ENCODE results near the gene MLH3.
"Not testable (repeated sequence)": the region's sequence is repeated elsewhere in the genome, so short reads cannot be mapped to it uniquely, and the experiment has no call there.

The MLH3 gene

DNA sequence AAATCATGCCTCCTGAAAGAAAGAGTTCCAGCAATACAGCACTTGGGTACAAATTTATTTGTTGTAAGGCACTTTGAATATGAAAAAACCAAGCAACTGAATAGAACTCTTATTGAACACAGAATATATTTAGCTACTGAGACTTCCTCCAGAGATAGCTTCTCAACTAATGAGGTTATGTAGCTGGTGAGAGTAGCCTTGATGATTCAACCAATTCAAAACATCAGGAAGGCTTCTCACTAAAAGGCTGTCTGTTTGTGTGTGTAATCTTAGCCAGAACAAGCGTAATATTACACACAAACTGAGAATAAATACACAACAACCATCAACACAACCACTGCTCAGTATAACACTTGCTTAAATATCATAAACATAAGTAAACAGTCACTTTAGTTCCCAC, 28.2 kb downstream of the MLH3 start:
- DNase-seq: no peak

DNA sequence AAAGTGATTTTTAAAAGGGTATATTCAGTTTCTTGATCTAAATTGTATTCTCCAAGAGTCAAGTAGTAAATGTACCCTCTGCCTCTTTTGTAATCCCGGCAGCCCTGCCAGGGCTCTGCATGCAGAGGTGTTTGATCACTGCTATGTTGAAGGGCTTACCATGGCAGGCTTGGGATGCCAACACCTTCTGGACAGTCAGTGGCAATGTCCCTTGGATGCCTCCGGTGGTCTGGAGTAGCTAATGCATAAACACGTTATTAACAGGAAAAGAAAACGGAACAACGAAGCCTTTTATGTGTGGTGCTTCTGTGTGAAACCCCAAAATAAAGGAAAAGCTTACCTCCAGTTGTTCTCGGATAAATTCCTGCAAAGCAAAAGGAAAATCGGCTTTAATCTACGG, 28.6 kb downstream of the MLH3 start:
- no peak for DNase-seq

DNA sequence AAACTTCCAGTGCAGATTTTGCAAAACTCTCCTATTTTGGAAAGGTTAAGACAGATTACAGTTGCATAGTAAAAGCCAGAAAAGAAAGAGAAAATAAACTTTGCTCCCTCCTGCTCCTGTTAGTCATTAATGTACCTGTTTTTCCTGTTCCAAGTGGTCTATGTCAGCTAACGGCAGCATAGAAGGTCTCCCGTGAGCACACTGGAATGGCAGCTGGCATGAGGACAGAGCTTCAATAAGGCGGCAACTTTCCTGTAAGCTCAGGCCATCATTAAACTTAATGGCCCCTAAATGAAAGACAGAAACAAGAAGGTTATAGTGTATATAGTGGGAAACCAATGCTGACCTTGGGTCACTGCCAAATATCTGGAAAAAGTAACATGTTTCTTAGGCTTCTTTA, 32.6 kb downstream of the MLH3 start:
- no peak for DNase-seq

DNA sequence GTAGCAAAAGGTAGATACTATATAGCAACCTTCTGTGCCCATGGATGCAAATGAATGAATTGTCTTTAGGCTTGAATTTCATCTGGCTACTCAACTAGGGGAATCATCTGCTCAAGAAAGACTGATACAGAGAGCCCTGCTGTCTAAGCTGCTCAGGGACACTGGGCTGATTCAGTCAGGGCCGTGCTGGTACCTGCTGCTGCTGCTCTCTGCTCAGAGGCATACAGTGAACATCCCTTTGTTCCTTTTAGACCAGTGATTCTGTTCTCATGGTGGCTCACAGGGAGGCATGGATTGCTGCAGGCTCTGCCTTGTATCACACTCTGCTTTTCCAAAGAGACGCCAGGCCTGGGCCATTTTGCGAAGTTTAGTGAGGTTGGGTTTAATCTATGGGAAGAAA, 34.5 kb downstream of the MLH3 start:
- no peak for DNase-seq

DNA sequence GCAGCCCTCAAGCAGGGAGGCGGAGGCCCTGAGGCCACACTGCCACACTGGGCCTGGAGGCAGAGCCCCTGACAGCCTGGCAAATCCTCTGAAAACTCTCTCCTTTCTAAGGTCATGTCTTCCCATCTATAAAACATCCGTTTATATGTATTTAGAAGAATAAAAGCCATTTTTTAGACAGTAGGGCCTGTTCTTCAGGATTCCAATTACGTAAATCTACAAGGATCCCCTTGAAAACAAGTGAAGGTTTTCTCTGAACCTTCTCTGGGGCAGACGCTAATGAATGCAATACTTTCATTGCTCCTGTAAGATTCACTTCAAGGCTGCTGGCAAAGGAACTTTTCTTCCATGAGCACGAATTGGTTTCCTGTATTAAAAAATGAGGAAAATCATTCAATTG, 35.8 kb downstream of the MLH3 start:
- no peak for DNase-seq

DNA sequence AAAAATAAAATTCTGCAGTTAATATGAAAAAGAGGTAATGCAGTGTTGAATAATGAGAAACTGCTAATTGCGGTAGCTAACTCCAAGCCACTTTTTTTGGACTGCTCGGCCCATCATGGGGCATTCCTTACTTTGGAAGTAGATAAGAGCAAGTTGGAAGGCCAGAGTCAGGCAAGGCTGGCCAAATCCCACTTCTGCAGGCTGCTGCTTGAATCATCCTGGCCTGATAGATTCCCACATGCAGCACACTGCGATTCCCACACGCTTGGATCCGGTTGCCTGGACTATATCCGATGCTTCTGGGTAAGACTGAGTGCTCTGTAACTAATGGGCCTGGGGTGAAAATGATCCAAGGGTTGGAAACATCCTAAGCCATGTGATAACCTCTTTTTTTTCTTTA, 38.0 kb downstream of the MLH3 start:
- DNase-seq: no peak

DNA sequence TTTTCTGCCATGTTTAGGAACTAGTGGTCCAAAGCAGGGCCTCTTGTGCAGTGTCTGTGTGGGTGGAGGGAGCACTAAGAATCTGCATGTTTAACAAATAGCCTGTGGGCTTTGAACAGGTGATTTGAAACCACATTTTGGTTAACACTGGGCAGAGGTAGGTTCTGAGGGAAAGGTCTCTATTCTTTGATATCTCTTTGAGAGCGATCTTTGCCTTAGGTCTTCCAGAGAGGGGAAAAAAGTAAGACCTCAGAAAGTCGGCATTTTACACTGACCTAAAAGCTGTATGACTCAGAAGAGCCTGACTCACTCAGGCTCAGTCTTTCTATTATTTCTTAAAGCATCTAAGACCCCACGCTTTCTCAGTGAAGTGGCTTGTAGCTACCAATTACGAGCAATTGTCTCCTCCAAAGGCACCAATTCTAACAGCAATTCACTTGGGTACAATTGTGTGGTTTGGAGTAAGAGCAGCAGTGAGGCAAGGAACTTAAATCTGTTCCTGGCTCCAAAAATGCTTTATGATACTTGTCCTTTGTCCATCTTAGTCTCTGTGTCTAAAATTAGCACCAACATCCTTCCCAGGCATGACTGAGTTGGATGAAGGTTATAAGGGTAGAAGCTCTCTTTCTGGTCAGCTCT, 39.8 kb downstream of the MLH3 start:
- no peak for DNase-seq

DNA sequence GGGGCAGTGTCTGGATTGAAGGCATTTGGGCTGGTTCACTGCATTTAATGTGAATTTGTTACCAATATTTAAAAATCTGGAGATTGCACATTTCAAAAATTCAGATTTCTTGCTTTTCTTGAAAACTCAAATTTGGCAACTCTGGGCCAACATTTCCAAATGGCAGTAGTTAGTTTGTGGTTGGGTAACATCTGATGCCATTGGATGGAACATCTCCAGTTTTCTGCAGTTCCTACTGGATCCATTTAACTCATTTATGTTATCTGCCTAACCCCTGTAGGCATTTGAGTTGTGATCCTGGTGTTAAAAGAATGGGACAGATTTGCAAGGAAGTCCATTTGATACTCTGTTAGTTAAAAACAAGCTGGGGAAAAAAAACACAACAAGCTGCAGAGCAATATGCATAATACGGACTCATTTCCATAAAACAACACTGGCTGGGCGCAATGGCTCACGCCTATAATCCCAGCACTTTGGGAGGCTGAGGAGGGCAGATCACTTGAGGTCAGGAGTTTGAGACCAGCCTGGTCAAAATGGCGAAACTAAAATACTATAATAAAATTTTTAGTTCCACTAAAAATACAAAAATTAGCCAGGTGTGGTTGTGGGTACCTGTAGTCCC, 40.7 kb downstream of the MLH3 start:
- no peak for DNase-seq

DNA sequence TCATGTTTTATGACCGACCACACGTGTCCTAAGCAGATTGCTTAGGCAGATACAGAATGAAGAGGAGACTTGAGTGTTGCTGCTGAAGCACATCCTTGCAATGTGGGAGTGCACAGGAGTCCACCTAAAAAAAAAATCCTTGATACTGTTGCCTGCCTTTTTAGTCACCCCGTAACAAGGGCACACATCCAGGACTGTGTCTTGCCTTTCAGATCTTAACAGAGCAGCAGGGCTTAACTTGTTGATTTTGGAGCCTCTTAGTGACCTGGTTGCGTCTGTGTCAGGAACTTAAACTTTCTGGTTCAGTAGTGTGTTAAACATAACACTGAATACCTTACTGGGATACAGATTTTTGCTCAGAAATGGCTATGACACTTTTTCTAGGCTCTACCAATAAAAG, 42.1 kb downstream of the MLH3 start:
- no peak for DNase-seq

DNA sequence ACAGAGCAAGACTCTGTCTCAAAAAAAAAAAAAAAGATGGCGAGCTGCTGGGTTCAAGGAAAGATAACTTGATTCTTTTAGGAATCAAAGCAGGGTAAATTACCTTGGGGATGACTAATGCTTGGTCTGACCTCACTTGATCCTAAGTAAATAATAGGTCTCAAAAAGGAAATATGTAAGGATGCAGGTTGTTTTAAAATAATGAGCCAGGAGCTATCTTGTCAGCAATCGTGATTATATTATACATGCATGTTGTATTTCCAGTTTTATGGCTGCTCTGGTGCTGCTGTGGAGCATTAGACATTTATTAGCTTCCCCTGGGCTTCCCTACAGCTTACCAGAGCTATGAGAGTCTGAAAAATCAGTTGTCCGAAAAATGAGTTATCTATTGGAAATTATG, 45.9 kb downstream of the MLH3 start:
- DNase-seq: no peak

DNA sequence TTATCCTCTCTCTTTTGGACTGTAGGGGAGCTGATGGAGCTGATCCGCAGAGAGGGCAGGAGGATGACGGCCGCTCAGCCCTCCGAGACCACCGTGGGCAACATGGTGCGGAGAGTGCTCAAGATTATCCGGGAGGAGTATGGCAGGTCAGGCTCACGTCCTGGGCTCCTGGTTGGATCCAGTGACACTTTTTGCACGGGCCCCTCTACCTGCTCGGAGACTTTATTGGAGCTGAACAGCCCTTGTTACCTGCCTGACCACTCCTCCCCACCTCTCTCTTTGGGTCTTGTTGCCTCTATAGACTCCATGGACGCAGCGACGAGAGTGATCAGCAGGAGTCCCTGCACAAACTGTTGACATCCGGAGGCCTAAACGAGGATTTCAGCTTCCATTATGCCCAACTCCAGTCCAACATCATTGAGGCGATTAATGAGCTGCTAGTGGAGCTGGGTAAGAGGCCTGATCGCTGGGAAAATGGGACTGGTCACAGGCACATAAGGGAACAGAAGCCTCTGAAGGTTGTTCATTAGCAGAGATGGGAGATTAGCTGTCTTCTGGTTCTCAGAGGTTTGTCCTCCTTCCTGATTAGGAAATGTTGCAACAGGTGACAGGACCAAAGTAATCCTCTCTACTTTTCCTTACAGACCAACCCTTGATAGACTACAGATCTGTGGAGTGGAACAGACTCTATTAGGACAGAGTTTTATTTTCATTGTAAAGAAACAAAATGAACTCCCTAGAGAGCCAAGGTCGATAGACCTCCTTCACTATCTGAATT, 47.8 kb downstream of the MLH3 start:
- DNase-seq: no peak

DNA sequence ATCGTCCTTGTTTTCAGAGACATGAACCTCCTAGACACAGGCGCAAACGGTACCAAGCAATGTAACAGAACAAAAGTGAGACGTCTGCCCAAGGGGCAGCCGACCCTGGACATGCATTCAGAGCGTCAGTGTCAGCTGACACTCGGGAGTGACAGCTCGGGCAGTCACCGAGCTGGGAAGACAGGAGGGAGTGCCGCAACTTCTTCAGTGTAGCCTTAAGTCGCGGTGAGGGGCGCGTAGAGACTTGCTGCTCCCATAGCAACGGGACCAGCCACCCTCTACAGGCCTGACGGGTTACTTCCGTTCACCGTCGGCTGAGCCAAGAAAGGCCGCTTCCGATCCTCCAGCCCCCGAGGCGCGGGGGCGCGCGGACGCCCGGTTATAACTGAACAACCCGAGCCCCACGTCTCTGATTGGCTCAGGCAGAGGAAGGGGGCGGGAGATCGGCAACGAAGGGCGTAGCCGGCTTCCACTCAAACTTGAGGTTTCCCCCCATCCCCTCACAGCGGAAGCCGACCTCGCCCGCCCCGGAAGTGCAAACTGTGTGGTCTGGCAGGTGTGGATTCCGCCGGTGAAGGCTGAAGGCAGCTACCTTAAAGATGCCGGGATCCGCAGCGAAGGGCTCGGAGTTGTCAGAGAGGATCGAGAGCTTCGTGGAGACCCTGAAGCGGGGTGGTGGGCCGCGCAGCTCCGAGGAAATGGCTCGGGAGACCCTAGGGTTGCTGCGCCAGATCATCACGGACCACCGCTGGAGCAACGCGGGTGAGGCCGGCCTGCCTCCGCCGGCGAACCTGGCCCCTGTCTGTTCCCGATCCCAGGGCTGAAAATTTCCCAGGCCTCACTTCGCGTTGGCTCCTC, 48.6 kb downstream of the MLH3 start, which contains the start of gene EIF2B2:
Gene EIF2B2, plus strand, starts transcription at position 530 of the 858 bp plus-strand sequence. Its CDS starts 70 bp downstream, at position 600.
- peak; percentile 89 for DNase-seq

DNA sequence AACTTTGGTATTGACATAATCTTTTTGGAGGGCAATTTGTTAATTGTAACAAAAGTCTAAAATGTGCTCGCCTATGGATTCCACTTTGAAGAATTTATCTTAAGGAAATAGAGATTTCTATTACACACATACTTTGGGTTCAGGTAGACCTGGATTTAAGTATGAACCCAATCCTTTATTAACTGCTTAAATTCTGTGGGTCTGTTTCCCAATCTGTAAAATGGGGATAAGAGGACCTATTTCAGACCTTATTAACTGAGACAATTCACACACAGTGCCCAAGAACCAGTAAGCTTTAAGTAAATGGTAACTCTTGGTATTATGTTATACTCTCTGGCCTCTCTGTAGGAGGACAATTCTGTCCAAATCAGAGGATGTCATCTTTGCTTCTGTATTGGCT, 49.4 kb downstream of the MLH3 start:
- no peak for DNase-seq

DNA sequence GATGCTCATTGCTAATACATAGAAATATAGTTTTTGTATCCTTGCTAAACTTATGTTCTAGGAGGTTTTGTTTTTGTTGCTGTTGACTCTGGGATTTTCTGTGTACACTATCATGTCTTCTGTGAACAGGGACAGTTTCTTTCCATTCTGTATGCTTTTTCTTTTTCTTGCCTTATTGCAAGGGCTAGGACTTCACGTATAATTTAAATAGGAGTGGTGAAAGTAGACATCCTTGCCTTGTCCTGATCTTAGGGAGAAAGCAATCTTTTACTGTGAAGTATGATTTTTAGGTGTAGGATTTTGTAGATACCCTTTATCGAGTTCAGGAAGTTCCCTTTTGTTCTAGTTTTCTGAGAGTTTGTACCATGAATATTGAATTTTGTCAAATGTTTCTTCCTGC, 50.0 kb downstream of the MLH3 start:
- DNase-seq: no peak

DNA sequence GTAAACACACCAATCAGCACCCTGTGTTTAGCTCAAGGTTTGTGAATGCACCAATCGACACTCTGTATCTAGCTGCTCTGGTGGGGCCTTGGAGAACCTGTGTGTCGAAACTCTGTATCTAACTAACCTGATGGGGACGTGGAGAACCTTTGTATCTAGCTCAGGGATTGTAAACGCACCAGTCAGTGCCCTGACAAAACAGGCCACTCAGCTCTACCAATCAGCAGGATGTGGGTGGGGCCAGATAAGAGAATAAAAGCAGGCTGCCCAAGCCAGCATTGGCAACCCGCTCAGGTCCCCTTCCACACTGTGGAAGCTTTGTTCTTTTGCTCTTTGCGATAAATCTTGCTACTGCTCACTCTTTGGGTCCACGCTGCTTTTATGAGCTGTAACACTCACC, 55.5 kb downstream of the MLH3 start:
- not testable (repeated sequence) for DNase-seq

DNA sequence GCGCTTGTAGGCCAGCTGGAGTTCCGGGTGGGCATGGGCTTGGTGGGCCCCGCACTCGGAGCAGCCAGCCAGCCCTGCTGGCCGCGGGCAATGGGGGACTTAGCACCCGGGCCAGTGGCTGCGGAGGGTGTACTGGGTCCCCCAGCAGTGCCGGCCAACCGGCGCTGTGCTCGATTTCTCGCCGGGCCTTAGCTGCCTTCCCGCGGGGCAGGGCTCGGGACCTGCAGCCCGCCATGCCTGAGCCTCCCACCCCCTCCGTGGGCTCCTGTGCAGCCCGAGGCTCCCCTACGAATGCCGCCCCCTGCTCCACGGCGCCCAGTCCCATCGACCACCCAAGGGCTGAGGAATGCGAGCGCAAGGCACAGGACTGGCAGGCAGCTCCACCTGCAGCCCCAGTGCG, 57.1 kb downstream of the MLH3 start:
- not testable (repeated sequence) for DNase-seq

DNA sequence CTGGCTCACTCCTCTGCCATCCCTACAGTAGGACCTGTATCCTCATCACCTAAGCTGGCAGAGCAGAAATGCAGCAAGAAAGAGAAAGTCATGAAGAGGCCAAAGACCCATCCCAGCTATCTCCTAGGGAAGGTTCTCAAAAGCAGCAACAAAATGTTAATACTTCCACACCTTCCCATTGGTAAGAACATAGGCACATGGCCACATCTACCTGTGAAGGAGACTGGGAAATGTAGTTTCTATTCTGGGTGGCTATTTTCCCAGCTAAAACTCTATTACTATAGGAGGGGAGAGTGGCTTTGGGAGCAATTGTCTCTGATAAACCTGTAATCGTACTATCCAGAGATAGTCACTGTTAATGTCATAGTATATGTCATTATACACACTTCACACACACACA, 62.3 kb downstream of the MLH3 start:
- DNase-seq: no peak

DNA sequence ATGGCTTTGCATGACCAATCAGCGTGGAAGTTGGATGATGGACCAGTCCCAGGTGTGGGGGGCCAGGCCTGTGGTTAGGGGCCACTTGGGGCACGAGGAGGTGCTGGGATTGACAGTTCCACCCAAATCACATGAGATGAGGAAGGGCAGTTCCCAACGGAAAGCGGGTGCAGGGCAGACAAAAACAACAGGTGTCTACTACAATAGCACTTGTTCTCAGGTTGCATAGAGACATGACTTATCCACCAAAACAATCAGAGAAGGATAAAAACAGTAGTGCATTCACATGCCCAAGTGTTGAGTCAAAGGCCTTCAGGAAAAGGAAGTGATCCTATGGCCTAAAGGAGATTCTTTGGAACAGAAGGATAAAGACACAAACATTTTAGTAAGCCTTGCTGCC, 63.1 kb downstream of the MLH3 start:
- no peak for DNase-seq

DNA sequence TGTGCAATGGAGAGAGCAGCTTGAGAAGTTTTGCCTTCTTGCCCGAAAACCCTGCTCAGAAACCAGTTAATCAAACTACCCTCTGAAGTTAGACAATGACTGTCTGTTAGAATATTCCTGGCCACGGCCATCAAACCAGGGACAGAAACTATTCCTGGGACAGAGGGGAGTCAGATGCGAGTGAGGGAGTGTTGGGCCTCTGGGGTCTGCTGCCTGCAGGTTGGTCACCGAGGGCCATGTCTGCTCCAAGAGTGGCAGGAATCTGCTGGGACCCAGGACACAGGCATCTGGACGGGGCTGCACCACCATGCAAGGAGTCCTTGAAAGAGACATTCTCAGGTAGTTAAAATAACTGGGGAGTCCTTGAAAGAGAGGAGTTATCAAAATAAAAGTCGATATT, 65.5 kb downstream of the MLH3 start:
- DNase-seq: no peak

DNA sequence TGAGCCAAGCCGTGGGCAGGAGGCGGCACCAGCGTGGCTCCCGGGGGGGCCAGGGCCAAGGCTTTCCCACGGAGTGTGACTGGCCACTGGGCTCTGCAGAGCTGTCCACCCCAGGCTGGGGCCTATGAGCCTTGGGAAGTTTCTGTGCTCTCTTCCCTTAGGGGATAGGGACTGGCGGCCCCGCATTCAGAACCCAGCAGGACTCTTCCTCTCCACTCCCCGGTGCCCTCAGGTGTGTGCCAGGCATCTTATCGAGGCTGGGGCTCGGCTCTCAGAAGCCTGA, 66.3 kb downstream of the MLH3 start:
- no peak for DNase-seq

DNA sequence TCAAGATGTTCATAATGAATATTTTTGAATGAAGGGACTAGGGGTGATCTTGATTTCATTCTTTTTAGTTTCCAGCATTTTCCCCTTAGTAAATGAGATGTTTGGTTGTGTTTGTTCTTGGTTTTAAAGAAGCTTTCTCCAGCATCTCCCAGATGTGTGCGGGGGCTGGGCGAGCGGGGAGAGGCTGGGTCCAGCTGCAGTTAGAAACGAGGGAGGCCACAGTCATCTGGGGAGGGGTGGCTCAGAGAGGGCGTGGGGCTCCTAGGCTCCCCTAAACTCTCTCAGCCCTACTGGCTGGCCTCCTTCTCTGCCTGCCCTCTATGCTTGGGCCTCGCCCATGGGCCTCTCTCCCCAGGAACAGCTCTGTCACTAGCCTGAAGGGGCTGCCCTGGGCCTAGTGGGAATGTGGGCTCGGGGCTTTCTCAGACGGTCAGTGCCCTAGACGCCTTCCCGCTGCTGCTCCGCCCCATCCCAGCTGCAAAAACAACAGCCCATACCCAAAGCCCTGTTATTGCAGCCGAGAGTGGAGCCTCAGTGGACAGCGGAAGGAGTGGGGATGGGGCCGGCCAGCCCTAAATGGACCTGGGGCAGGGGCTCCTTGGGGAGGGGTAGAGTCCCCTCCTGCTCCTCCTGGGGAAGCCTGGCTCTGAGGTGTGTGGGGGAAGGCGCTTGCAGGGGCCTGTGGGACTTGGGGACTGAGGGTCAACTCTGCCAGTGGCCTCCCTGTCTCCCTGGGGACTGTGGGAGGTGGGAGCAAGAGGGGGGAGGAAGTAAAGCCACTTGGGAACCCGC, 66.8 kb downstream of the MLH3 start:
- DNase-seq: no peak

DNA sequence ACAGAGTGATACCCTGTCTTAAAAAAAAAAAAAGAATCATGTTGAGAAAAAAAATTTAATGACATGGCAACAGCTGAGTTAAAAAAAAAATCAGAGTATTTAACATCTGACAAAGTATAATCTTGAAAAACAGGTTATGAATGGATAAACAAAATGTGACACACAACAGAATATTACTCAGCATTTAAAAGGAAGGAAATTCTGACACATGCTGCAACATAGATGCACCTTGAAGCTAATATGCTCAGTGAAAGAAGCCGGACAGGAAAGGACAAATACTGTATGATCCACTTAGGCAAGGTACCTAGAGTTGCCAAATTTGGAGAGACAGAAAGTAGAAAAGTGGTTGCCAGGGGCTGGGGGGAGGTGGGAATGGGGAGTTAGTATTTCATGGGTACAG, 67.9 kb downstream of the MLH3 start:
- DNase-seq: no peak

DNA sequence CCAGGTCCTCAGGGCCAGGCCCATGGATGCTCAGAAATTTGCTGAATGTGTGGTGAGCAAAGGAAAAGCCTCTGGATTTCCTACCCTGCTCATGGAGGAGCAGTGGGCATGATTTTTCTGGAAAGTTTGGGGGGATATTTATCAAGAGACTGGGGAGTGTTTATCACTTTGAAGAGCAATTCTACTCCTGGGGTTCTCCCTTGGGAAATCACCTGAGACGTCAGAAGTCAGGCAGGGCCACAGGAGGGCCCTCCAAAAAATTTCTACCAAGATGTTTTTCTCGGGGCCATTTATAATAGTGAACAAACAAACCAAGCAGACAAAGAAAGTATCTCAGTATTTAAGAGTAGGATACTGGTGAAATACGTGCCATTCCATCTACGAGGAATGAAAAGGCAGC, 68.6 kb downstream of the MLH3 start:
- DNase-seq: no peak
